IMR-90 (cell line): ENCODE data around the gene MOB1A. TPM values are rescaled to one million over a fixed set of nuclear protein-coding genes. Genes with fewer than 3 reads are reported as not detected.
"Not testable (repeated sequence)": the region's sequence is repeated elsewhere in the genome, so short reads cannot be mapped to it uniquely, and the experiment has no call there.

Experiments
- ATAC-seq: fragments of 200-7000 bp; cut with Tn5 transposase; 2 replicates; pipeline ENCODE4 v1.9.1; 2020; ENCODE audit warnings: low read depth, mild to moderate bottlenecking, moderate library complexity
- BruUV-seq: library from RNA; stranded (reverse); fragments of 400-500 nt; replicated peaks from 2 replicates; lab custom pipeline; 2021; lab: Mats Ljungman, UMichigan
- CTCF ChIA-PET: fragments of 300-600 bp; formaldehyde crosslinking; extraction: SDS; loops from one replicate; lab custom pipeline; 2021; ENCODE audit warnings: antibody characterized with exemption; lab: Yijun Ruan, JAX
- POLR2A ChIA-PET: fragments of 300-600 bp; sonication (Branson Sonifier 250); formaldehyde crosslinking; loops from one replicate; lab custom pipeline; 2022; ENCODE audit warnings: antibody characterized with exemption; ENCODE audit not compliant: unreplicated experiment; lab: Charles Lee
- DNase-seq: peaks from one replicate; pipeline ENCODE4 v3.0.0; 2013
- H2AFZ ChIP-seq: replicated peaks from 2 replicates; pipeline ENCODE3; 2013; ENCODE audit warnings: low read length, mild to moderate bottlenecking; ENCODE audit not compliant: poor library complexity
- H2AK5ac ChIP-seq: 2 replicates; pipeline ENCODE4 v1.6.1; 2013; ENCODE audit warnings: low read depth, low read length, inconsistent platforms
- H2AK9ac ChIP-seq: replicated peaks from 2 replicates; pipeline ENCODE3; 2013; ENCODE audit warnings: mild to moderate bottlenecking, low read depth, low read length, moderate library complexity; ENCODE audit not compliant: poor library complexity
- H2BK120ac ChIP-seq: 2 replicates; pipeline ENCODE4 v1.6.1; 2013; ENCODE audit warnings: low read depth, low read length, inconsistent platforms
- H2BK15ac ChIP-seq: 3 replicates; pipeline ENCODE4 v1.6.1; 2013; ENCODE audit warnings: low read depth, low read length, inconsistent platforms
- H2BK20ac ChIP-seq: 2 replicates; pipeline ENCODE4 v1.6.1; 2013; ENCODE audit warnings: low read depth, mild to moderate bottlenecking, inconsistent platforms, low read length, moderate library complexity
- H2BK5ac ChIP-seq: 2 replicates; pipeline ENCODE4 v1.6.1; 2013; ENCODE audit warnings: mild to moderate bottlenecking, low read depth, low read length, inconsistent platforms; ENCODE audit not compliant: poor library complexity, severe bottlenecking
- H3K14ac ChIP-seq: replicated peaks from 2 replicates; pipeline ENCODE4 v1.6.1; 2013; ENCODE audit warnings: low read depth, low read length, inconsistent platforms
- H3K18ac ChIP-seq: 2 replicates; pipeline ENCODE4 v1.6.1; 2013; ENCODE audit warnings: low read depth, low read length, control low read depth
- H3K23ac ChIP-seq: 2 replicates; pipeline ENCODE4 v1.6.1; 2013; ENCODE audit warnings: low read depth, low read length, inconsistent platforms
- H3K27ac ChIP-seq: 2 replicates; pipeline ENCODE4 v1.5.1; 2013; ENCODE audit warnings: mild to moderate bottlenecking, control low read depth, low read length; ENCODE audit not compliant: insufficient read depth
- H3K27me3 ChIP-seq: 2 replicates; pipeline ENCODE4 v1.6.1; 2013; ENCODE audit warnings: low read length; ENCODE audit not compliant: control insufficient read depth, insufficient read depth
- H3K36me3 ChIP-seq: 2 replicates; pipeline ENCODE4 v1.6.1; 2013; ENCODE audit warnings: low read length, mixed read lengths; ENCODE audit not compliant: control insufficient read depth, insufficient read depth
- H3K4ac ChIP-seq: 2 replicates; pipeline ENCODE4 v1.6.1; 2013; ENCODE audit warnings: low read depth, low read length, inconsistent platforms
- H3K4me1 ChIP-seq: 2 replicates; pipeline ENCODE4 v1.6.1; 2013; ENCODE audit warnings: low read length, mixed read lengths; ENCODE audit not compliant: control insufficient read depth, insufficient read depth
- H3K4me2 ChIP-seq: 2 replicates; pipeline ENCODE4 v1.6.1; 2013; ENCODE audit warnings: low read depth, mild to moderate bottlenecking, control low read depth, low read length, moderate library complexity
- H3K4me3 ChIP-seq: 2 replicates; pipeline ENCODE4 v1.5.1; 2013; ENCODE audit warnings: low read depth, mild to moderate bottlenecking, control low read depth, low read length, moderate library complexity; ENCODE audit not compliant: insufficient read depth
- H3K56ac ChIP-seq: 2 replicates; pipeline ENCODE4 v1.6.1; 2013; ENCODE audit warnings: low read length, inconsistent platforms; ENCODE audit not compliant: insufficient read depth; ENCODE audit errors: extremely low read depth
- H3K79me1 ChIP-seq, 2 experiments: 2 replicates each; pipeline ENCODE4 v1.6.1; 2013; ENCODE audit warnings: low read length in 2 of 2, inconsistent platforms in 1 of 2, low read depth in 1 of 2
- H3K9ac ChIP-seq: 2 replicates; pipeline ENCODE4 v1.6.1; 2013; ENCODE audit warnings: low read depth, low read length, control low read depth
- H3K9me1 ChIP-seq: 2 replicates; pipeline ENCODE4 v1.6.1; 2013; ENCODE audit warnings: low read length, inconsistent platforms; ENCODE audit not compliant: insufficient read depth
- H3K9me3 ChIP-seq: 2 replicates; pipeline ENCODE4 v1.6.1; 2013; ENCODE audit warnings: low read length; ENCODE audit not compliant: control insufficient read depth, insufficient read depth
- H4K20me1 ChIP-seq: 2 replicates; pipeline ENCODE4 v1.6.1; 2013; ENCODE audit warnings: low read length, inconsistent platforms; ENCODE audit not compliant: insufficient read depth
- H4K5ac ChIP-seq: 2 replicates; pipeline ENCODE4 v1.6.1; 2013; ENCODE audit warnings: mild to moderate bottlenecking, low read depth, low read length, control low read depth
- H4K8ac ChIP-seq, 2 experiments: 2 replicates each; pipeline ENCODE4 v1.6.1; 2013; ENCODE audit warnings: low read depth in 2 of 2, low read length in 2 of 2, control low read depth in 1 of 2, inconsistent platforms in 1 of 2
- H4K91ac ChIP-seq: 2 replicates; pipeline ENCODE4 v1.6.1; 2013; ENCODE audit warnings: low read depth, low read length, inconsistent platforms; ENCODE audit not compliant: insufficient read depth
- WGBS, 2 experiments: methylation state at CpG; one replicate each; pipeline versions ENCODE4 v1.1.5 to v1.1.7; 2013; ENCODE audit warnings: missing lambda C conversion rate in 2 of 2; ENCODE audit not compliant: insufficient read length in 1 of 2; ENCODE audit errors: extremely low coverage in 2 of 2; 5-methylcytosine and 5-hydroxymethylcytosine counted together
- dilution Hi-C: fragments of 300-500 bp; cut with HindIII; formaldehyde crosslinking; loops from one replicate; pipeline ENCODE4 v1.14.3; 2018; ENCODE audit warnings: low sequenced_read_pairs; ENCODE audit not compliant: unreplicated experiment
- in situ Hi-C: fragments of 300-500 bp; cut with MboI; formaldehyde crosslinking; loops from 3 replicates; pipeline ENCODE4 v1.14.3; 2019; ENCODE audit warnings: low sequenced_read_pairs, inconsistent platforms, mixed read lengths
- intact Hi-C: fragments of 100-400 bp; cut with micrococcal nuclease; formaldehyde crosslinking; loops from 2 replicates; pipeline ENCODE4 v1.10.0; 2022
- polyA plus RNA-seq, 3 experiments: library from polyadenylated mRNA; depleted of rRNA; stranded (reverse); fragments of >200 nt; gene quantifications; 2 replicates each; pipeline ENCODE4 v1.2.3, GENCODE V29; 2012; ENCODE audit warnings: low replicate concordance in 1 of 3
- total RNA-seq: library from RNA; depleted of rRNA; stranded (reverse); fragments of >200 nt; gene quantifications from 2 replicates; pipeline ENCODE4 v1.2.3, GENCODE V29; 2012

MOB1A gene
- total and polyA plus RNA-seq, 2 of the 4 experiments (the other 2 are of a cell fraction) = 21.0 to 60.8 TPM

- BruUV-seq, H4K20me1 ChIP-seq, H3K56ac ChIP-seq, H3K4me2 ChIP-seq, H2BK15ac ChIP-seq, H3K9me1 ChIP-seq, CTCF ChIA-PET, H3K36me3 ChIP-seq, H3K14ac ChIP-seq, H3K9me3 ChIP-seq, H2AFZ ChIP-seq, H3K4ac ChIP-seq, DNase-seq, H3K23ac ChIP-seq, H2BK5ac ChIP-seq, H4K5ac ChIP-seq, H3K79me1 ChIP-seq, H4K91ac ChIP-seq, H2AK9ac ChIP-seq, H2BK120ac ChIP-seq, H3K27me3 ChIP-seq, H3K9ac ChIP-seq, H2BK20ac ChIP-seq, H3K27ac ChIP-seq, H3K18ac ChIP-seq, H4K8ac ChIP-seq, H2AK5ac ChIP-seq, in situ Hi-C loops, H3K4me1 ChIP-seq, ATAC-seq, intact Hi-C loops, H3K4me3 ChIP-seq: not testable (repeated sequence)
- POLR2A ChIA-PET = interaction anchor here (0.6 kb wide), 2 partner anchors 58 to 118 kb away, joined by 3 to 9 read pairs; no protein-coding TSS in a partner anchor
- dilution Hi-C loops = loop anchor here (25.0 kb wide), 1 partner anchor 285 kb away; the partner anchor contains the start of gene STAMBP
- no CpG with 5 or more reads among the region's 1 CpG for WGBS, 2 experiments
Measured at GRCh38 chr2:74121846-74122245, 56.8 kb downstream of the MOB1A start.
